Mesodermal cell (in vitro differentiated cells): ENCODE results near the gene ADAMTS12.
A peak's percentile ranks its signal among the peaks of the same experiment; 100 is the strongest.

Experiments
- H3K27ac ChIP-seq: 2 replicates; pipeline ENCODE4 v1.7.0; 2013; ENCODE audit warnings: mild to moderate bottlenecking, low read depth, low read length, moderate library complexity; ENCODE audit not compliant: severe bottlenecking
- H3K36me3 ChIP-seq: 2 replicates; pipeline ENCODE4 v1.7.1; 2013; ENCODE audit warnings: mild to moderate bottlenecking, low read length, moderate library complexity; ENCODE audit not compliant: control insufficient read depth, insufficient read depth
- H3K4me1 ChIP-seq: one replicate; pipeline ENCODE4 v1.7.1; 2013; ENCODE audit warnings: mild to moderate bottlenecking, low read length; ENCODE audit not compliant: insufficient read depth, control insufficient read depth, poor library complexity, severe bottlenecking
- H3K4me3 ChIP-seq: 2 replicates; pipeline ENCODE4 v1.7.0; 2013; ENCODE audit warnings: low read length, control low read depth, mild to moderate bottlenecking; ENCODE audit not compliant: insufficient read depth, poor library complexity, severe bottlenecking; ENCODE audit errors: extremely low read depth
- H3K9me3 ChIP-seq: 2 replicates; pipeline ENCODE4 v1.7.1; 2013; ENCODE audit warnings: mild to moderate bottlenecking, low read length, moderate library complexity; ENCODE audit not compliant: control insufficient read depth
- WGBS, 2 experiments: methylation state at CpG; one replicate each; pipeline ENCODE4 v1.1.5; 2013; ENCODE audit warnings: missing lambda C conversion rate in 2 of 2; ENCODE audit not compliant: insufficient coverage in 2 of 2; 5-methylcytosine and 5-hydroxymethylcytosine counted together

ADAMTS12 gene

DNA sequence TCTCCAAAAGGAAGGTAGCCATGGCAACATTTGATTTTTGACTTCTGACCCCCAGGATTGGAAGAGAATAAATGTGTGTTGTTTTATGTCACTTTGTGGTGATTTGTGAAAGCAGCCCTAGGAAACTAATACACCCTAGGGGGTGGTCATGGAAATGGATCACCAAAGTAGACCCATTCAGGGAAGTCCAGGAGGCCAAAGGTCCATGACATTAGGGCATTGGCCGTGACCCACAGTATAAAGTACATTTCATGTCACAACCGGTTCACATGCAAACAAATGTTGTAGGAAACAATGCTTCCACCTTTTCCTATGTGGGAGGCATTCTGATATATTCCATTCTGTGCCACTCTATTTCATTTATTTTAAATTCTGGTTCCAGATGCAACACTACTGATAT is 128.4 kb downstream of the ADAMTS12 start:
- Histone ChIP-seq H3K36me3 (no peaks in the 10 kb centered on the region), H3K27ac (no peak overlapping the region), H3K4me1 (peaks cover 27% of the 10 kb centered on the region), H3K9me3 (no peaks in the 10 kb centered on the region), H3K4me3 (no peak overlapping the region)
- whole genome bisulfite sequencing, 2 experiments, result 92 to 100% methylated on average over 1 to 2 of the region's 2 CpGs

DNA sequence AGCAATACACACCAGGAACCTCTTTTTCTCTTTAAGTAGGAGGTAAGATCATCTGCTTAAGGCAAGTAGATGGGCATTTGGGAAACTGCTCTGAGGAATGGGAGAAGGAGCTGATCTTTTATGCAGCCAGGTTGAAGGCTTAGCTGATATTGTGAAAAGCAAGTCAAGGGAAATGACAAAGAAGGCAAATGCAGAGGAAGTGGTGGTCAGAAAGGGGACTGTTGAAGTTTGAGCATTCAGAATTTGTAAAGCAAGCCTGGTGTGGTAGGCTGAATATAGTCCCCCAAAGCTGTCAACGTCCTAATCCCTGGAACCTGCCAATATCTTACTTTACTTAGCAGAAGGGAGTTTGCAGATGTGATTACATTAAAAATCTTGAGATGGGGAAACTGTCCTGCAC is 128.9 kb downstream of the ADAMTS12 start:
- 71% methylated on average over 1 of the region's 1 CpG; no CpG with 5 or more reads in 1 of the 2 experiments for WGBS, 2 experiments
- H3K4me1 ChIP-seq, result peaks cover 27% of the 10 kb centered on the region
- H3K9me3 ChIP-seq, result no peaks in the 10 kb centered on the region
- H3K36me3 ChIP-seq, result no peaks in the 10 kb centered on the region
- H3K27ac ChIP-seq, result no peak overlapping the region
- H3K4me3 ChIP-seq, result no peak overlapping the region

DNA sequence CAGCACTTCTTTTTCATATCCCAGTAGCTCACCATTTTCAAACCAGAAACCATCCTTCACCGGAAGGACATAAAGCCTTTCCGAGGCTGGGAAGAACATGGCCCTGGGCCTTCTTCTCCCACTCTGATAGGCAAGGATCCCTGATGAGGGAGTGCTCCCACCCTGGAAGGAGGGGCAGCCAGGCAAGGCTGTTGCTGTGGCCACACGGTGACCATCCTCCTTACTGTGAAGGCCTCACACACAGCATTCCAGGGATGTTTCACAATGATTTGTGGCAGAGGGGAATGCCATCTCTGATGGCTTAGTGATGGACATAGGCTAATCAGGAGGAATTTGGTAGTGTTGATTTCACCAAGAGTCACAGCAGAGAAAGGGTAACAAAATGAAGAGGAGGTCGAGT is 130.7 kb downstream of the ADAMTS12 start:
- 61% methylated on average over 3 of the region's 4 CpGs; no CpG with 5 or more reads in 1 of the 2 experiments for WGBS, 2 experiments

DNA sequence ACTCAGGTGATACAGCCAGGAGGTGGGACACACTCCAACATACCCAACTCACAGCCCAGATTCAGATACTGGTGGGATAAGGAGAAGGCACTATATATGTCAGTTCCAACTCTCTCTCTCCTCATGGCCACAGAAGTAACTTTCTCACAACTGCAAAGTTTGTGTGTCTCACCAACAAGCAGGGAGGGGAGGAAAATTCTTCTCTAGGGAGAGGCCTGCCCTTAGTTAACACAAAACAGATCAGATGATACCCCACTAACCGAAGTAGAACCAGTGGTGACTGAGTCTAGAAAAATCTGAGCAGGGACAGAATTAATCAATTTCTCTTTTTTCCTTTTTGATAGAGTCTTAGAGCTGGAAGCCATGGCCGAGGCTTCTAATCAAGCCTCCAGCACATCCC is 133.1 kb downstream of the ADAMTS12 start:
- no peaks in the 10 kb centered on the region for H3K36me3 ChIP-seq
- WGBS, 2 experiments, result 80% methylated on average over 1 of the region's 2 CpGs; no CpG with 5 or more reads in 1 of the 2 experiments
- H3K9me3 ChIP-seq, result no peaks in the 10 kb centered on the region
- no peak overlapping the region for H3K4me3 ChIP-seq
- no peak overlapping the region for H3K27ac ChIP-seq
- H3K4me1 ChIP-seq, result peaks cover 14% of the 10 kb centered on the region

More for the DNA sequence above, 130.7 kb downstream of the ADAMTS12 start:
- Histone ChIP-seq H3K27ac (peak overlapping the region; percentile 39), H3K9me3 (no peaks in the 10 kb centered on the region), H3K4me1 (peaks cover 27% of the 10 kb centered on the region), H3K4me3 (no peak overlapping the region), H3K36me3 (no peaks in the 10 kb centered on the region)

DNA sequence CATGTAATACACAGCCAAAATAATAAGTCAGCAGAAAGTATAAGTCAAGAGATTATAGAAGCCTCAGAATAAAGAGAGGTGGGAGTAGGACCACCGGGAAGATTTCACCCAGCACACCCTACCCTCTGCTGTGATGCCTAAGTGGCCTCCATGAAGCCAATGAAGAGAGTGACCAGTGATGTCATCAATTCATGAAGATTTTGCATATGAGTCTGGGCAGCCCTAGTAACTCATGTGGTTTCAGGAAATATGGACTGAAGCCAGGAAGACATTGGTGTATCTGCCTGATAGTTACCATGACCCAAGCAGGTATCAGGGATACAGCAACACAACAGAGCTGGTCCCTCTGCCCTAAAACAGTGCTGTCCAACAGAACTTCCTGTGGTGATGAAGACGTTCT is 135.3 kb downstream of the ADAMTS12 start:
- Histone ChIP-seq H3K27ac (no peak overlapping the region), H3K4me1 (peaks cover 5% of the 10 kb centered on the region), H3K9me3 (no peaks in the 10 kb centered on the region), H3K4me3 (no peak overlapping the region), H3K36me3 (no peaks in the 10 kb centered on the region)
- 100% methylated on average over 1 to 2 of the region's 2 CpGs for WGBS, 2 experiments

DNA sequence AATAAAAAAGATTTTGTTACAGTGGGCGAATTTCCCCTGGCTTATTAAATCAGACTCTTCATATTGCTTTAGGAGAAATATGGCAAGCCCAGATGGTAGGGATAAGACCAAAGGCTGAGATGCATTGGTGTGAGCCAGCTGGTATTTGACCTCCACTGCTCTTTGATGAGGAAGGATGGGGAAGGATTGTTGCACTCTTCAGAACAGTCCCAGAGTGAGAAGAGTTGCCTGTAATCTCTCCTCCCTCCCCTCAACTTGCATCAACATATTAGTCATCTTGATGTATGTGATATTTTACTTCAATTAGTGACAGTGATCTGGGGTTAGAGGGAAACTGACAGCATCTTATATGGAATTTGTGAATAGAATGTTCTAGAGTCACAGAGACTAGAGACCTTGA is 136.6 kb downstream of the ADAMTS12 start:
- H3K4me1 ChIP-seq, result no peaks in the 10 kb centered on the region
- H3K4me3 ChIP-seq, result no peak overlapping the region
- H3K27ac ChIP-seq, result no peak overlapping the region
- peaks cover 3% of the 10 kb centered on the region for H3K36me3 ChIP-seq
- H3K9me3 ChIP-seq, result no peaks in the 10 kb centered on the region
- WGBS, 2 experiments, result 100% methylated on average over 1 of the region's 1 CpG; no CpG with 5 or more reads in 1 of the 2 experiments

DNA sequence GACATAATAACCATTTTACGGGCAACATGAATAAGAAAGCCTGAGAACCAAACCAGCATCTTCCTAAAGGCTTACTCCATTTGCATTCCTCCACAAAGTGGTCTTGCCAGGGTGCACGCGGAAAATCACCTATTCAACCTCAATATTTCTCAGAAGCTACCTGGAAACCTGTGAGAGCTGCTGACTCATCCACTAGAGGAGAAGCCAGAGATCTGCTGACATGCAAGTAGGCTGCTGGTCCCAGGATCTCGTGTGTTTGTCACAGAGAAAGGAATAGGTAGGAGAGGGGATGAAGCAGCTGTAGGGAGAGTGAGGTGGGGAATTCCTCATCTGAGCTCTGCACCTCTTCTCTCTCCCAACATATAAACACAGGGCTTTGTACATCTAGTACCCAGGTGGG is 138.1 kb downstream of the ADAMTS12 start:
- no peaks in the 10 kb centered on the region for H3K9me3 ChIP-seq
- H3K36me3 ChIP-seq, result peaks cover 11% of the 10 kb centered on the region
- H3K27ac ChIP-seq, result no peak overlapping the region
- WGBS, 2 experiments, result 79 to 95% methylated on average over 3 to 4 of the region's 4 CpGs
- no peaks in the 10 kb centered on the region for H3K4me1 ChIP-seq
- no peak overlapping the region for H3K4me3 ChIP-seq

DNA sequence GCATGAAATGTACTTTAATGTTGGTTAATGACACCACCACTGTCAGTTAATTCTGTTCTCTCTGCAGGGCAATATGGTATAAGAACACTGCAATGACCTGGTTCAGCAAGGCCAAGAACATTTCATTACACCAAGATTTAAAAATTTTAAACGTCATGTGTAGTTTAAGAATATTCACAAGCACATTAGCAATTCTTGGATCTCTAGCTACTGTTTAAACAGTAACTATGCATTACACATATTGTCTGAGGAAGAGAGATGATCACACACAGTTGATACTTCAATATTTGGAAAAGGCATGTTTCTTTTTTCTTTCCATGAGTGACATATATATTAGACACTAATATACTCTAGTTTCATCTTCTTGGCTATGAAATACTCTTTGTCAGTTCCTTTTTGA is 143.0 kb downstream of the ADAMTS12 start:
- H3K4me1 ChIP-seq, result peaks cover 4% of the 10 kb centered on the region
- H3K9me3 ChIP-seq, result no peaks in the 10 kb centered on the region
- no CpG with 5 or more reads among the region's 1 CpG for WGBS, 2 experiments
- H3K36me3 ChIP-seq, result peaks cover 14% of the 10 kb centered on the region
- no peak overlapping the region for H3K4me3 ChIP-seq
- no peak overlapping the region for H3K27ac ChIP-seq

DNA sequence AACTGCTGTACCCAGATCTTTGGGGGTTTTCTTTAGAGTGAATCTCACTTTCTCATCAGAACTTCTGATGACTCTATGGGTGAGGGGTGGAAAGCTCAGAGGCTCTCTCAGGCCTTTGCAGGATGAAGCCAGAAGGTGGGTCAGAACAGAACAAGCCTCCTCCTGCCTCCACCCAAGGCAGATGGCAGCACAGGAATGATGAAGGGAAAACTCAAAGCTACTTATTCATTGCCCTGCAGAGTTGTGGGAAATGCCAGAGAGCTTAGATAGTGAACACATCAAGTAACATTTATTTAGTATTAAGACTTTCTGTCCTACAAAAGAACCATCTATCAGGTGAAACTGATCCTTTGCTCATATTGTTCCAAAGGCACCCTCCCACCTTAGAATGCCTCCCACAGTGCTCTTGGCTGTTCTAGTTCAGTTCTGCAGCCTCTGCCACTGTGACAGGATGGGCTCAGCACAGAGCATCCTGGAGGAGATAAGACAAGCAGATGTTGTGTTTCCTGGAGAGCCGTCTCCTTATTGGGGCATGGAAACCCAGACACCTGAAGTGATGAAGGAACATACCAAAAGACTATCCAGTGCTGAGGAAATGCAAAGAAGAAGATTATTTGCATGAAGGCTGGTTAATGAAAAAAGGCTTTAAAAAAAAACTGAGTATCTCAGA is 146.6 kb downstream of the ADAMTS12 start:
- Histone ChIP-seq H3K27ac (no peak overlapping the region), H3K4me1 (peaks cover 15% of the 10 kb centered on the region), H3K4me3 (no peak overlapping the region), H3K36me3 (peaks cover 11% of the 10 kb centered on the region), H3K9me3 (no peaks in the 10 kb centered on the region)
- 90 to 100% methylated on average over 1 of the region's 1 CpG for WGBS, 2 experiments

DNA sequence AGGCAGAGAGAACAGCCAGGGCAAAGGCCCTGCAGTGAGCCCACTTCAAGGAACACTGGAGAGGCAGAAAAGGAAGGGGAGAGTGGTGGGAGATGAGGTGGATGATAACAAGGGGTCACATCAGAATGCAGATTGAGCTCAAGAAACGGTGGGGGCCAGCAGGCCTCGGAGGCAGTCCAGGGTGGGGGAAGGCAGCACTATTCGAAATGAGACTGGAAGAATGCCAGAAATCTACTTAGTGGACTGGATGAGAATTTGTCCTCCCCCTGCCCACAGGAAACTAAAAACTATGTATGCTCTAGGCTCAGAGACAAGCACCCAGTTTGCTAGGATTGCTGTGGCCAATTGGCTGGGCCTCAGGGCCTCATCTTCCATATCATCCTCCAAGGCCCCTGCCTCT is 148.7 kb downstream of the ADAMTS12 start:
- Histone ChIP-seq H3K4me3 (no peak overlapping the region), H3K36me3 (peaks cover 7% of the 10 kb centered on the region), H3K9me3 (no peaks in the 10 kb centered on the region), H3K27ac (no peak overlapping the region), H3K4me1 (peaks cover 15% of the 10 kb centered on the region)
- 67 to 70% methylated on average over 3 of the region's 3 CpGs for WGBS, 2 experiments

DNA sequence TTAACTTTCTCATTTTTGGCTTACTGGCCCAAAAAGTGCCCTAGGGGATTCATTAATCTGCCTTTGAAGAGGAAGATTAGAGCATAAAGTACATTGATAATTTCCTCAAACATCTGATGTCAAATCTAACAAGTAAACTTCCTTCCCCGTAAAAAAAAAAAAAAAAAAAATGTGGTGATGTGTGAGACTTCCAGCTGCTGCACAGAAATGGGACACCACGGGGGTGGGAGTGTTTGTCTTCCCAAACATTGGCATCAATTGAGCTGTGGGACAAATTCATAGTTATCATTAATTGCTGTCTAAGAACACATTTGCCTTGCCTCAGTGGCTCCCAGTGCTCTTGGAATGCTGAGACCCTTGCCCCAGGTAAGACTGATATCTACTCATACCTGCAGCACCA is 149.6 kb downstream of the ADAMTS12 start:
- H3K4me3 ChIP-seq, result no peak overlapping the region
- 100% methylated on average over 1 of the region's 2 CpGs; no CpG with 5 or more reads in 1 of the 2 experiments for WGBS, 2 experiments
- no peak overlapping the region for H3K27ac ChIP-seq
- peaks cover 22% of the 10 kb centered on the region for H3K4me1 ChIP-seq
- H3K36me3 ChIP-seq, result peaks cover 4% of the 10 kb centered on the region
- H3K9me3 ChIP-seq, result no peaks in the 10 kb centered on the region
